Measurements from ENCODE around the gene DGLUCY. TPM values are rescaled to one million over a fixed set of nuclear protein-coding genes. Genes with fewer than 3 reads are reported as not detected.

Gene DGLUCY
- total and polyA plus RNA-seq, 2 donors (not counting 1 experiment from before 2014, with no cell fraction given), result 91.5 to 103 TPM

DNA sequence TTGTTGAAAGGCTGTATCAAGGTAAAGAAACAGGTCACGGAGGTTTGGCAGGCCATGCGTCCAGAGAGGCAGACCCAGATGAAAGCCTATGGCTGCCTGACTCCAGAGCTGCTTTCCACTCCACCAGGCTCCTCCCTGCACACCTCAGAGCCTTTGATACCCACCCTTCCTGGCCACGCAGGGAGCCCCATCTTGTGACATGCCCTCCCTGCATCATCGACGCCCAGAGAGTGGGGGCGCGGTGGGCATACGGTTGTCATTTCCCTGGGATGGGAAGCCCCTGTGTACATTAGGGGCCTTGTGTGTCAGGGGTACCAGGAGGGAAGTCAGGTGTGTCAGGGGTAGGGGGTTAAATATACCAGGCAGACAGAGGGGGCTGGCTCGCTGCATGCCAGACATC, 160.9 kb downstream of the DGLUCY start:
- CTCF ChIA-PET, result interaction anchor here (1.8 kb wide), 1 partner anchor 11 kb away, joined by 5 read pairs; no protein-coding TSS in a partner anchor

More for the DNA sequence above, 160.9 kb downstream of the DGLUCY start:
- Histone ChIP-seq H3K27me3 (replicated peaks in 1 of 4; ENCODE audit: control extremely low read depth in 1 of 4, control insufficient read depth in 3 of 4, insufficient read depth in 4 of 4, low read length in 3 of 4) (no peaks in the 10 kb centered on the region), H3K4me3 (ENCODE audit: control extremely low read depth in 1 of 5, extremely low read depth in 1 of 5, insufficient read depth in 1 of 5, low read depth in 2 of 5, low read length in 4 of 5) (no peak overlapping the region), H2AFZ (ENCODE audit: insufficient read depth, low read depth, low read length, poor library complexity, severe bottlenecking) (no peak overlapping the region), H3K79me2 (ENCODE audit: control insufficient read depth, insufficient read depth, low read length) (peaks cover 7% of the 10 kb centered on the region), H3K36me3 (replicated peaks in 1 of 2; ENCODE audit: control extremely low read depth in 1 of 2, control insufficient read depth in 1 of 2, extremely low read depth in 1 of 2, insufficient read depth in 2 of 2, low read length in 1 of 2) (peaks cover 17 to 77% of the 10 kb centered on the region in 2 experiments), H3K9ac (ENCODE audit: low read length) (no peak overlapping the region), H3K9me3 (ENCODE audit: control extremely low read depth in 1 of 3, control insufficient read depth in 2 of 3, insufficient read depth in 1 of 3, low read length in 2 of 3) (no peaks in the 10 kb centered on the region), H4K20me1 (ENCODE audit: control insufficient read depth, insufficient read depth, low read length, poor library complexity, severe bottlenecking) (peaks cover 16% of the 10 kb centered on the region), H3K4me2 (replicated peaks; ENCODE audit: low read depth, low read length, poor library complexity, severe bottlenecking) (no peak overlapping the region), H3K4me1 (ENCODE audit: control insufficient read depth in 2 of 2, insufficient read depth in 2 of 2, low read length in 2 of 2) (no peaks in the 10 kb centered on the region), H3K27ac (ENCODE audit: low read length in 2 of 2) (no peak overlapping the region)
- 100% methylated on average over 6 of the region's 9 CpGs for WGBS (ENCODE audit: insufficient coverage)
- POLR2A ChIA-PET, result no interaction called here
- Mint-ChIP-seq H3K4me3 (no peak overlapping the region), H3K27ac (peak overlapping the region; percentile 37), H3K9me3 (ENCODE audit: insufficient read depth) (no peaks in the 10 kb centered on the region), H3K27me3 (no peaks in the 10 kb centered on the region), H3K4me1 (no peaks in the 10 kb centered on the region)
- DNase-seq (no peak), ATAC-seq (ENCODE audit: low read depth) (no peak)
- TF ChIP-seq, protein P1, sequence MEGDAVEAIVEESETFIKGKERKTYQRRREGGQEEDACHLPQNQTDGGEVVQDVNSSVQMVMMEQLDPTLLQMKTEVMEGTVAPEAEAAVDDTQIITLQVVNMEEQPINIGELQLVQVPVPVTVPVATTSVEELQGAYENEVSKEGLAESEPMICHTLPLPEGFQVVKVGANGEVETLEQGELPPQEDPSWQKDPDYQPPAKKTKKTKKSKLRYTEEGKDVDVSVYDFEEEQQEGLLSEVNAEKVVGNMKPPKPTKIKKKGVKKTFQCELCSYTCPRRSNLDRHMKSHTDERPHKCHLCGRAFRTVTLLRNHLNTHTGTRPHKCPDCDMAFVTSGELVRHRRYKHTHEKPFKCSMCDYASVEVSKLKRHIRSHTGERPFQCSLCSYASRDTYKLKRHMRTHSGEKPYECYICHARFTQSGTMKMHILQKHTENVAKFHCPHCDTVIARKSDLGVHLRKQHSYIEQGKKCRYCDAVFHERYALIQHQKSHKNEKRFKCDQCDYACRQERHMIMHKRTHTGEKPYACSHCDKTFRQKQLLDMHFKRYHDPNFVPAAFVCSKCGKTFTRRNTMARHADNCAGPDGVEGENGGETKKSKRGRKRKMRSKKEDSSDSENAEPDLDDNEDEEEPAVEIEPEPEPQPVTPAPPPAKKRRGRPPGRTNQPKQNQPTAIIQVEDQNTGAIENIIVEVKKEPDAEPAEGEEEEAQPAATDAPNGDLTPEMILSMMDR (IDR thresholded peaks at IDR 0.05), result no peak
- TF ChIP-seq EZH2 (IDR thresholded peaks at IDR 0.05; ENCODE audit: borderline replicate concordance, insufficient read depth, low read depth, low read length, poor library complexity, severe bottlenecking), result no peak
- intact Hi-C loops (cut with micrococcal nuclease), result no loop called here

Small RNA genes within 50 kb of the gene (small RNA-seq; reads per million reads assigned to genes)
- gene RNU7-30P (ENCODE audit: insufficient read length, low read depth, low replicate concordance) (not detected), gene SNORA11B (ENCODE audit: insufficient read length, low read depth, low replicate concordance) (47.6 reads per million, percentile 93 among the genes with 10 or more reads in this experiment)

Other genes with a start within 250 kb of the DGLUCY start
- 33.8 and 34.6 TPM in 2 replicates for gene RPS6KA5, start 53.4 kb upstream of the DGLUCY start, total RNA-seq
- gene RPS6KA5, start 53.4 kb upstream of the DGLUCY start, polyA plus RNA-seq, result 6.0 and 9.0 TPM in 2 replicates
- gene GPR68, start 130.6 kb downstream of the DGLUCY start, total RNA-seq, result 0.34 and 0.53 TPM in 2 replicates
- gene GPR68, start 130.6 kb downstream of the DGLUCY start, polyA plus RNA-seq, result 0.31 and 1.3 TPM in 2 replicates